ENCODE results near the gene FCRL4.

GRCh38 chr1:157566484-157567300, 31.2 kb downstream of the FCRL4 start:
- no peak for TF ChIP-seq POLR2A (IDR thresholded peaks at IDR 0.05; ENCODE audit: low read length)
- no peak for TF ChIP-seq GATA1 (IDR thresholded peaks at IDR 0.05; ENCODE audit: low read depth, low read length)

Measured in erythroblast (primary cell).